GM18870 (cell line): ENCODE data around the gene TLE5.
"Not testable (repeated sequence)": the region's sequence is repeated elsewhere in the genome, so short reads cannot be mapped to it uniquely, and the experiment has no call there.

Experiments used
- ATAC-seq: cut with Tn5 transposase; IDR thresholded peaks from one replicate; pipeline ENCODE4 v1.9.1; 2021; ENCODE audit warnings: moderate library complexity; ENCODE audit not compliant: unreplicated experiment

The TLE5 gene

DNA sequence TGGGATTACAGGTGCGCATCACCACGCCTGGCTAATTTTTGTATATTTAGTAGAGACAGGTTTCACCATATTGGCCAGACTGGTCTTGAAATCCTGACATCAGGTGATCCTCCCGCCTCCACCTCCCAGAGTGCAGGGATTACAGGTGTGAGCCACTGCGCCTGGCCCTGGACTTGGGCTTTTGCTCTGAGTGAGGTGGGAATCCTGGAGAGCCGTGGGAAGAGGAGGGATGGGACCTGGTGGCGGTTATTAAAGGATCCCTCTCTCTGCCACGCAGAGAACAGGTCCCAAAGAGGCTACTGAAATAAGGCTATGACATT is 1.7 kb upstream of the TLE5 start:
- no peak for ATAC-seq

DNA sequence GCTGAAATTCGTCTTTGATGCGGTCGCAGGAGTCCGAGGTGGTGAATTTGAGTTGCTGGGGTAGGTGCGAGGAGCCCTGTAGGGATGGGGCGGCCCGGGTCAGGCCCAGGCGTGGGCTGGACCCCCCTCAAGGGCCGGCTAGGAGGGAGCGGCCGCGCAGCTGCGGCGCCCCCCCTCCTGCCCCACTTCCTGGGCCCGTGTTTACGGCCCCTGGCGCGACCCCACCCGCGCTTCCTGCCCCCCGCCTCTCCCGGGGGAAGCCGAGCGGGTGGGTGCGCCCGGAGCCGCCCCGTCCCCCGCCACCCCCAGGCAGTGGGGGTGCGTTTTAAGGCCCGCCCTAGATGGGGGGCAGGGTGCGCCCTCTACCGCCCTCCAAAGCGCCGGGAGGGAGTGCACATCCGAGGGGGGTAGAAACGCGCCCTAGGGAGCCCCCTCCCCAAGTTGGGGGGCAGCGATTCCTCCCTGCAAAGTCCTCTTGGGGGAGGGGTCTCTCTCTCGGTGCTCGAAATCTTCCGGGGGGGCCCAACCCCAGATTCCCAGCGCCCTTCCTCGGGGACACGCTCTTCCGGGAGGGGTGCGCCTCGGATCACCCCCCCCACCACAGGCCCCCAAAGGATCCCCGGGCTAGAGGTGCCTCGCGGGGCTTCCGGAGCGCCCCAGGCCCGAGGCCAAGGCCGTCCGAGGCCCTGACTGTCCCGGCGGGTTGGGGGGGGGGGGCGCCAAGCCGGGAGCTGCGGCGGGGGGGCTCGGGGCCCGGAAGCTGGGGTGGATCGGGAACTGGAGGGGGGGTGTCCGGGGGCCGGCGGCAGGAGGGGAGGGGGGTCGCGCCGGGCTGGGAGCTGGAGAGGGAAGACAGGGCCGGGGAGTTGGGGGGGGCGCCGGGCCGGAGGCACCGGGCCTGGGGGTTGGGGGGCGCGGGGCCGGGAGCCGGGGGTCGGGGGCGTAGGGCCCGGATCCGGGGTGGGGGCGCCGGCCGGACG is 823 bp downstream of the TLE5 start:
- no peak for ATAC-seq

DNA sequence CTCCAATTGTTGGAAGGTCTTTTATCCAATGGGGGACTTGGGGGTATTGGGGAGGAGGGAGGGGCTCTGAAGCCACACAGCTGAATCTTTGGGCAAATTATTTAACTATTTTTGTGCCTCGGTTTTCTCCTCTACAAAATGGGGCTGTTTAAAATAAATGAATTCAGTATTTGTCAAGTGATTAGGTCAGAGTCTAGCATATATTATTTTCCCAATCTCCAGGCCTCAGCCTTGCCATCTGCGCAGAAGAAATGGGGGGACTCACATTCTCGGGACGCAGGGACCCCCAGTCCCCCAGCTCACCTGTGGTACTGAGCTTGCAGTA is 1.5 kb downstream of the TLE5 start:
- ATAC-seq = no peak

DNA sequence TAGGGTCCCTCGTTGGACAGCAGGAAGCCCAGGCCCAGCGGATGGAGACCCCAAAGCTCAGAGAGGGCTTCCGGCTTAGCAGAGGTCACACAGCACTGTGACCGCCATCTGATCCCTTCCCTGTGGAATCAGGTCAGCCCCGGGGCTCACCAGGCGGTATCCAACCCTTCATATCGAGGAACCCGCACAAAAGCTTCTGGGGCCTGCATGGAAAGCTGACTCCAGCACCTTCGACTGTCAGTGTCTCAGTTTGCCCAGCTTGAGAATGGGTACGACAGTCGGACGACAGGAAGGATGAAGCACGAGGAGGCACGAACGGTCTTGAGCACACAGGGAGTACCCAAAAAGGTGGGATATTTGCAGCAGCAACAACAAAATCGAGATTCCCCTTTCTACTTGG is 2.6 kb downstream of the TLE5 start:
- no peak for ATAC-seq

DNA sequence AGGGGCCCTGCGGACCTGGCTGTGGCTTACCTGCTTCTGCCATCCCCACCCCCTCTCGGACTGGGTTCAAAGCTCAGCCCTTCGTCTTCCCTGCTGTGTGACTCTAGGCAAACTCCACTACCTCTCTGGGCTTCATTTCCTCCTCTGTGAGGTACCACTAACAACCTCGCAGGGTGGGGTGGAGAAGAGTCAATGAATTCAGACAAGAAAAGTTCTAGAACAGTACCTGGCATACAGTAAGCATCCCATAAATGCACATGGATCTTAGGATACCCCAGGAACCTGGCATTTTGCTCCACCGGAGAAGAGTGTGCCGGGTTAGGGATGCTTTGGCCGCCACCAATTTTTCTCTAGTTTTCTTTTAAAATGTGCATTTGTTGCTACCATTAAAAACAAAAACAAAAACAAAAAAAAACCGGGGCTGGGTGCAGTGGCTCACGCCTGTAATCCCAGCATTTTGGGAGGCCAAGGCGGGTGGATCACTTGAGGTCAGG is 3.4 kb downstream of the TLE5 start:
- no peak for ATAC-seq

DNA sequence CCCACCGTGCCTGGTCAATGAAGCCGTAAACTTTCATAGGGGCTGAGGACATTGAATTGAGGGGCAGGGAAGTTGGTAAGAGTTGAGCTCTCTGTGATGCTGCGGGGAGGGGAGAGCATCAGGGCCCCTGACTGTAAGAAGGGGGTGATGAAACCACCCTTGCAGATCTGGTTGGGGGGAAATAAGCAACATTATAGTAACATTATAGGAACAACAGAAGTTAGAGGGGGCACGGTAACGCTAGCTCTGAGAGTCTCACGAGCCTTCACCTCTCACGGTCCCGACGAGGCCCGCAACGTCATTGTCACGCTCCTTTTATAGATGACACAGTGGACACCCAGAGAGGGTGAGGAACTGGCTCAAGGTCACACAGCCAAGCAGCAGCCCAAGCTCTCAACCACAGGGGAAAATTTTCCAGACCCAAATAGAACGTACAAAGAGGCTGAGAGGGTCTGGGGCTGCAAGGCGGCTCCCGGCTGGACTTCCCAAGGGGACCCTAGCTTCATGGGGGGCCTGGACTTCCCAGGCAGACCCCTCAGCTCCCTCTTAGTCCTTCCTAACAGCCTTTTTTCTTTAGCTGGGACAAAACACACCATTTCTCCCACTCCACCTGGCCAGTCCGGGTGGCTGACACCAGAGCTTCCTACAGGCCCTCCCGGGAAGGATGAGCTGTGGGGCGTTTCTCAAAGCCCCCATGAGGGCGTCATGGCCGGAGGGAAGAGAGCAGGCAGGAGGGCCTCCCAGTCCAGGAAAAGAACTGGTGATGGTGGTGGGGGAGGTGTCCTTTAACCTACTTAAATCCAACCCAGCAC is 4.1 kb downstream of the TLE5 start:
- no peak for ATAC-seq

DNA sequence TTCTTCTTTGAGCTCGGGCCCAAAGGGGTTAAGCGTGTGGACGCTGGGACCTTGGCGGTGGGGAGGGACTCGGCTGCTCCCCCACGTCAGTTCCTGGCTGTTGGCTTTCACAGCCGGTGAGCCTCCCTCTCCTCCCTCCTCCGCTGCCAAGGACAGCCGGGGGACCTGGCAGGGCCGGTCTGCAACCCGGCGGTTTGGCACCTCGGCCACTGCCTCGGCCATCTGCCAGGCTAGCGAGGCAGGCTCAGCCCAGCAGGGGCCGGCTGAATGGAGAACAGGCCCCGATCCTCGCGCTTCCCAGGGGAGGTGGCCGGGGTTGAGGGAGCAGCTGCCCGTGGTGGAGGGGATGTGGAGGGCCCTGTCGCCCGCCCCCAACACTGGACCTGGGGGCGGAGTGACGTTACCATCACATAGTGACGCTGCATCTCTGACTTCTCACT is 5.0 kb downstream of the TLE5 start:
- no peak for ATAC-seq

DNA sequence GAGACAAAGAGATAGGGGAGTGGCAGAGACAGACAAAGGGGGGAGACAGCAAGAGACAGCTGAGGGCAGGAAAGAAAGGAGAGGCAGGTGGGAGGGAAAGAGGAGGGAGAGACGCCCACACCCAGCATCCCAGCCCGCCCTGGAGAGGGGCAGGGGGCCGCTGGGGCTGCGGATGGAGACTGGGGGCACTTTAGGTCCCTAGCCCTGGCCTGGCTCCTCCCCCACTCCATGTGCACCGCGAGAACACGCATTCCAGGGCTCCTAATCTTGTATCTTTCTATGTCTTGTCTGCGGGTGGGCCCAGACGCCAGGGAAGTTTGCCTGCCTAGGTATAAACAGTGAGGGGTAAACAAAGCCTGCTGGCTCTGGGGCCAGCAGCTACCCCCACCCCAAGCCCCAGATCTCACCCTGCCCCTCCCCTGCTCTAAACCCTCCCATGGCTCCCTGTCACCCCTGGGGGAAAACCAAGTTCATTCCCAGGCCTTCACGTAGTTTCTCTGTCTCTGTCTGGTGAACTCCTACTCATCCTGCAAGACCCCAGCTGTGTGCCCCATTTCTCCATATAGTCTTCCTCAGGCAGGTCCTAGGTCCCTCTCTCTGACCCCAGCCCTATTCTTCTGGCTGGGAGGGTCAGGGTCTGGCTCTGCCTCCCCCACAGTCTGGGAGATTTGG is 5.7 kb downstream of the TLE5 start:
- no peak for ATAC-seq

DNA sequence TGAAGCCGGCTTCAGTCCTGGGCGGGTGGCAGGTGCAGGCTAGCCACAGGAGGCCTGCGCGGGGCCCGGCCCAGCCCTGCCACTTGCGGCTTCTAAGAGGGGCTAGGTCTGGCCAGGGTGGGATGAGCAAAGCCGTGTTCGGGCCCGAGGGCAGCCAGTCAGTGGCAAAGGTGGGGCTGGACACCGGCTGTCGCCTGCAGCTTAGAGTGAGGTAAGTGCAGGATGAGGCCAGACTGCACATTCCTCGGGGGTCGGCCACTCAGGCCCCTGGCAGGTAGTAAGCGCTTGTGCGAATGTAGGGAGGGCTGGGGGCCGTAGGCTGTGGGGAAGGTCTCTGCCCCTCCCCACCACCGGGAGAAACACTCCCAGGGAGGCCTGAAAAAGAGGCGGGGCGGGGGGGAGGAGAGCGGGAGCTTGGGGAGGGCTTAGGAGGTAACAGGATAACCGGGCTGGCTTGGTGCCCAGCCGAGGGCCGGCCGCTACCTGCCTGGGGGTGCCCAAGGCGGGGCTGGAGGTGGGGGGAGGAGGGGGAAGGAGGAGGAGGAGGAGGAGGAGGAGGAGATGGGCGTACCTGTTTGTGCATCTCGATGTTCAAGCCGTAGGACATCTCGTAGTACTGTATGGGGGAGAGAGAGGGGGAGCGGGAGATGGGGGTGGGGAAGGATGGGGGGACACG is 6.4 kb downstream of the TLE5 start:
- no peak for ATAC-seq

DNA sequence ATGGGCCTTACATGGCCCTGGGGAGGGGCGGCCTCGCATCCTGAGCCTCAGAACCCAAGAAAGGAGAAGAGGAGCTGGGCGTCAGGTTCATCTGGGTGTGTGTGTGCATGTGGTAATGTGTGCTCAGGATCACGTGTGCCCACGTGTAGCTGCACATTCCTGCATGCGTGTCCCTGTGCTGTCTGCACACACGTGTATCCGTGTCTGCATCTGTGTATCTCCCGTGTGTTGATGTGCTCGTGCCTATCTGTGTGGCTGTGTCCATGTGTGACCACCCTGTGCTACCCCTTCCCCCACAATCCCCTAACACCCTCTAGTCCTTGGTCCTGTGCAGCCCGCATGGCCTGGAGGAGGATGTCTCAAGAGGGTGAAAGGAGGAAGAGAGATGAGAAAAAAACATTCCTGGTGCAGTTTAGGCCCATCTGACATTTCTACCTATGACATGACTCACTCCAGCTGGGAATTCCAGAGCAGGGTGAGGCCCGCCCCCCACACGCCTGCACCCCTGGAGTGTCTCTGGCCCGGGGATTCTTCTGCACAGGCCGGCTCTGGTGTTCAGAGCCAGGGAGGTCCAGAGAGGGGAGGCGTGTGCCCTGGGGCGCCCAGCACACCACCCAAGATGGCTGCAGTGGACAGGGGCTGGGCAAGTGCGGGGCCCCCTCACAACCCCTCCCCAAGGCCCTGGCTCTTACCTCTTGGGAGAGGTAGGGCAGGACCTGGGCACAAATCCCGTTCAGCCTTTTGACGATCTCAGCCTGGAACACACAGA is 7.1 kb downstream of the TLE5 start:
- no peak for ATAC-seq

DNA sequence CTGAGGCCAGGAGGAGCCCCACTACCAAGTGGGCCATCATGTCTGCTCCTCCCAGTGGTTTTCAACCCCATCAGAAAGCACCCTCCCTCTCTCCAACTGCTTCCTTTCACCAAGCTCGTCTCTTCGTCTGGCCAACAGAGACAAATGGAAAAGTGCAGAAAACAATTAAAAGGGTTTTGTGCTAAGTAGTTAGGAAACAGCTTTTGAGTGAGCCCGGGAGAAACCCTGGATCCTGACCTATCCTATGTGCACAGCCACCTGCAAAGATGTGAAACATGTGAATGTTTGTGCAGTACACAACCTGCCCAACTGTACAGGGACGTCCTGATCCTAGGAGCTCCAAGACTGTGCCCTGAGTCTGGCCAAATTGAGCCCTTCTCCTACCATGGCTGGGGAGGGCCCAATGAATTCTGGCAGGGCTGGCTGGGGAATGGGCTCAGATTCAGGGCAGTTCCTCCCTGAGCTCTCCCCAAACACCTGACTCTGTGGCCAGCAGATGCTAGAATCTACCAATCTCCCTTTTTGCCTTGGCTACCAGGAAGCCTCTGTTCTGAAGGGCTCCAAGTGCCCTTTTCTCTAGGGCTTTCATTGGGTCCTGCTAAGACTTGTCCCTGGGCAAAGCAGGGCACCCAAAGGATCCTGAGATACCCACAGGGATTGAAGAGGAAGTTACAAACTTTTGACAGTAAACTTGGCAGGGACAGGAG is 7.9 kb downstream of the TLE5 start:
- ATAC-seq = no peak

DNA sequence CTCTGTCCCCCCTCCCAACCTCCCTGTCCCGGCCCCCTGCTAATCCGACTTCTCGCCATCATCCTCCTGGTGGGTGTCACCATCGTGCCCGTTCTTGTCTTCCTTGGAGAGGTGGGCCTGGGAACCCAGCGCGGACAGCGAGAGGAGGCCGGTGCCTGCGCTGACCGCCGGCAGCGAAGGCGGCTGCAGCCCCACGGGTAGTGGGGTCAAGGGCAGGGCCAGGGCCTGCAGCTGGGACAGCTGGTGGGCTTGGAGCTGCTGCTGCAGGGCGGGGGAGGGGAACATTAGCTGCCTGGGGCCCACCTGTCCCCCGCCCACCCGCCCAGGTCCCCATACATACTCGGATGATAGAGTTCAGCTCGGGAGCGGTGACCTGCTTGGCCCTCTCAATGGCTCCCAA is 8.5 kb downstream of the TLE5 start:
- ATAC-seq = no peak

DNA sequence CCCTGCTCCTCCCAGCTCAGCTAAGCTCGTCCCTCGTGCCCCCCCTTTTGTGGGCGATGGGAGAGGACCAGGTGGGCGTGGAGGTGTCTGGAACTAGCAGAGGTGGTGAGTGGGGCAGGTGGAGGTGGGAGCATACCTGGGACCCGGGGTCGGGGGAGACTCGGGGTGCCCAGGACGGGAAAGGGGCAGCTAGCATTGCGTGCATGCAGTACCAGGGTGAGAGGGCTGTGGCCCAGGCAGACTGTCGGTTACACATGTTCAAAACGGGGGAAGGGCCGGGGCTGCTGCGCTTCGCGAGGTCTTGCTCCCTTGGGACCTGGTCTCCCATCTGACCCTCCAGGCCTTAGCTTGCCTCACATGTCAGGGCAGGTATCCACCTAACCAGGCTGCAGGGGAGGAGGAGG is 9.1 kb downstream of the TLE5 start:
- ATAC-seq = no peak

DNA sequence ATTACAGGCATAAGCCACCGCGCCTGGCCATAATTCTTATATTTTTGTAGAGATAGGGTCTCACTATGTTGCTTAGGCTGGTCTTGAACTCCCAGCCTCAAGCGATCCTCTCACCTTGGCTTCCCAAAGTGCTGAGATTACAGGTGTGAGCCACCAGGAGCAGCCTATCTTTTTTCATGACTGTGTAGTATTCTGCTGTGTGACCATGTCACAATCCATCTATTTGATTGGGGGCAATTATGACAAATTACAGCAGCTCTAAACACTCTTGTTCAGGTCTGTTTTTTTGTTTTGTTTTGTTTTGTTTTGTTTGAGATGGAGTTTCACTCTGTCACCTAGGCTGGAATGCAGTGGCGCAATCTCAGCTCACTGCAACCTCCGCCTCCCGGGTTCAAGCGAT is 12.3 kb downstream of the TLE5 start:
- not testable (repeated sequence) for ATAC-seq

DNA sequence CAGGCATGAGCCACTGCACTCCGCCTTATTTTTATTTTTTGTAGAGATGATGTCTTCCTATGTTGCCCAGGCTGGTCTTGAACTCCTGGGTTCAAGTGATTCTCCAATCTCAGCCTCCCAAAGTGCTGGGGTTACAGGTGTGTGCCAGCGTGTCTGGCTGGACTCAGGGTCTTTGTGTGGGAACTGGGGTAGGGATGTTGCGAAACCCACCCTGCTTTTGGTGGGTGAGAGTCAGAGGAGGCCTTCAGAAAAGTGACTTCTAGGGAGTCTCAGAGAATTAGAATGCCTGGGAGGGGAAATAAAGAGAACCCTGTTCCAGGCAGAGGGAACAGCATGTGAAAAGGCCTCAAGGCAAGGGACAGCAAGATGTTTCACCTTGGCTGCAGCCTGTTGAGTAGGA is 13.2 kb downstream of the TLE5 start:
- ATAC-seq = no peak

DNA sequence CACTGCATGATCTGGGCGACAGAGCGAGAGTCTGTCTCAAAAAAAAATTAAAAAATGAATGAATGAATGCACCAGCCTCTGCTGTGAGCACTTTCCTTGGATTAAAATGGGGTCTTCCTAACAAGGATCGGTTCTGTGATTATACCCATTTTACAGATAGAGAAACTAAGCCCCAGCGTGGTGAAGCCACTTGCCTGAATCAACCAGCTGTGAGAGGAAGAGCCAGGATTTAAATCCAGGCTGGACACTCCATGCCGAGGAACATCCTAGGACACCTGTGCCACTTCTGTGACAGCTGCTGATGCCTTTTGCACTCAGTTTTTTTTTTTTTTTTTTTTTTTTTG is 14.1 kb downstream of the TLE5 start:
- no peak for ATAC-seq

DNA sequence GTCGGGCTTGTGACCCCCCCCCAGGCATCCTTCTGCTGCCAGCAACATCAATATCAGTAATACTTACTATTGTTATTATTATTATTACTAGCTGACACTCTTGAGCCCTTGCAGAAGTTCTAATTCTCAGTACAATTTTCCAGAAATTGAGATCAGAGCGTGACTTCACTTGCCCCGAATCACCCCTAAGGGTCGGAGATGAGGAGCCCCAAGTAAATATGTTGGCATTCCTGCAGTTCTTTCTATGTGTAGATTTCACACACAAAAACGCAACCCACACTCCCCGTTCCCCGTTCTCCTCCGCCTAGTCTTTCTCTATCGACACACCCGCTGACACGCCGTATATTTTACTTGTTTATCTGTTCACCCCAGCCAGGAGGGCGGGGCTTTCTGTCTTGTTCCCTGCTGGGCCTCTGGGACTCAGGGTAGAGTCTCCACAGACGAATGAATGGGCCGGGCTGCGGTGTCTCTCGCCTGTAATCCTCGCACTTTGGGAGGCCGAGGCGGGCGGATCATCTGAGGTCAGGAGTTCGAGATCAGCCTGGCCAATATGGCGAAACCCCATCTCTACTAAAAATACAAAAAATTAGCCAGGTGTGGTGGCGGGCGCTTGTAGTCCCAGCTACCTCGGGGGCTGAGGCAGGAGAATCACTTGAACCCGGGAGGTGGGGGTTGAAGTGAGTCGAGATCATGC is 14.7 kb downstream of the TLE5 start:
- no peak for ATAC-seq

DNA sequence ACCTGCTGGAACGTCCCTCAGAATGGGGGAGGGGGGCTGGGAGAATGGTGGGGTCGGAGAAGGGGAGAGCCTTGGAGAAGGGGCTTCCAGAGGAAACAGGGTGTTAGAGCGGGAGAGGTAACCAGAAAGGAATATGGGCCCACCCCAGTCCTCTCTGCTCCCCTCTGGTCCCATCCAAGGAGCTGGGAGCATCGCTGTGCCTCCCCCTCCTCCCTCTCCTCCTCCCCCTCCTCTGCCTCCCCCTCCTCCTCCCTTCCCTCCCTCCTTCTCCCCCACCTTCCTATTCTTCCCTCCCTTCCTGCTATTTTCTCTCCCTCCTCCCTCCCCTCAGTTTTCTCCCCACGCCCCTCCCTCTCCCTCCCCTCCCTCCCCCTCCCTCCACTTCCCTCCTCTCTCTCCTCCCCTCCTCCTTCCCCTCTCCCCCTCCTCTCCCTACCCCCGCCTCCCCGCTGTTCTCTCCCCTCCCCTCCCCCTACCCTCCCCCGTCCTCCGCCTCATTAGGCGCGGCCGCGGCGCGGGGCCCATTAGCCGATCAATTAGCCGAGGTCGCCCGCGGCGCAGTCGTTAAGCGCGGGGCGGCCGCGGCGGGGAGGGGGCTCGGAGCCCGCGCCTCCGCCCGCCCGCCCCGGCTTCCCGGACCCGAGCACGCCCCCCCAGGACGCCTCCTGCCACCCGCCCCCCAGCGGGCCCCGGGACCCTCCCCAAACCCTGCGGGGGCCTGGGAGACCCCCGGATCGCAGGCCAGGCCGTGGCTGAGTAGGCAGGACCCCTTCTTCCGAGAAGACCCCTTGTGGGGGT is 15.4 kb downstream of the TLE5 start:
- ATAC-seq = no peak
